GM20000 (cell line): Measurements from ENCODE around the gene CD22.

Experiments
- DNase-seq: peaks from one replicate; pipeline ENCODE4 v3.0.0; 2012; ENCODE audit warnings: low spot score
- TF ChIP-seq, protein P1 (sequence below): IDR thresholded peaks from 2 replicates; pipeline ENCODE4 v1.5.1; 2012; ENCODE audit warnings: mild to moderate bottlenecking, control low read depth; ENCODE audit errors: extremely low read depth, missing control alignments

The CD22 gene

DNA sequence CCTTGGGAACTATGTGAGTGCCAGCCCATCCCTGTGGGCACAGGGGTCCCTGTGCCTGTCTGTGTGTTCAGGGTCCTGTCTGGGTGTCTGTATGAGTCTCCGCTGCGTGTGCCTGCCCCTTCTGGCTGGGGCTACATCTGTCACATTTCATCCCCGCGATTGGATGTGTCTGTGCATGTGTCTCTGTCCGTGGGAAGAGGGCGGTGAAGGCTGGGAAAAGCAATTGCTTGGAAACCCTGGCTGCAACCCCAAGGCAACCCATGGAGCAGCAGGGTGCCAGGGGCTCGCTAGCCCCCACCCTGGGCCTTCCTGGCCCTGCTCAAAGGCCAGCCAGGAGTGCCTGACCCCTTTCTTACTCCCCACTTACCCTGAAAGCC lies 35.6 kb upstream of the CD22 start:
- DNase-seq = no peak
- TF ChIP-seq, protein P1, sequence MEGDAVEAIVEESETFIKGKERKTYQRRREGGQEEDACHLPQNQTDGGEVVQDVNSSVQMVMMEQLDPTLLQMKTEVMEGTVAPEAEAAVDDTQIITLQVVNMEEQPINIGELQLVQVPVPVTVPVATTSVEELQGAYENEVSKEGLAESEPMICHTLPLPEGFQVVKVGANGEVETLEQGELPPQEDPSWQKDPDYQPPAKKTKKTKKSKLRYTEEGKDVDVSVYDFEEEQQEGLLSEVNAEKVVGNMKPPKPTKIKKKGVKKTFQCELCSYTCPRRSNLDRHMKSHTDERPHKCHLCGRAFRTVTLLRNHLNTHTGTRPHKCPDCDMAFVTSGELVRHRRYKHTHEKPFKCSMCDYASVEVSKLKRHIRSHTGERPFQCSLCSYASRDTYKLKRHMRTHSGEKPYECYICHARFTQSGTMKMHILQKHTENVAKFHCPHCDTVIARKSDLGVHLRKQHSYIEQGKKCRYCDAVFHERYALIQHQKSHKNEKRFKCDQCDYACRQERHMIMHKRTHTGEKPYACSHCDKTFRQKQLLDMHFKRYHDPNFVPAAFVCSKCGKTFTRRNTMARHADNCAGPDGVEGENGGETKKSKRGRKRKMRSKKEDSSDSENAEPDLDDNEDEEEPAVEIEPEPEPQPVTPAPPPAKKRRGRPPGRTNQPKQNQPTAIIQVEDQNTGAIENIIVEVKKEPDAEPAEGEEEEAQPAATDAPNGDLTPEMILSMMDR = no peak

DNA sequence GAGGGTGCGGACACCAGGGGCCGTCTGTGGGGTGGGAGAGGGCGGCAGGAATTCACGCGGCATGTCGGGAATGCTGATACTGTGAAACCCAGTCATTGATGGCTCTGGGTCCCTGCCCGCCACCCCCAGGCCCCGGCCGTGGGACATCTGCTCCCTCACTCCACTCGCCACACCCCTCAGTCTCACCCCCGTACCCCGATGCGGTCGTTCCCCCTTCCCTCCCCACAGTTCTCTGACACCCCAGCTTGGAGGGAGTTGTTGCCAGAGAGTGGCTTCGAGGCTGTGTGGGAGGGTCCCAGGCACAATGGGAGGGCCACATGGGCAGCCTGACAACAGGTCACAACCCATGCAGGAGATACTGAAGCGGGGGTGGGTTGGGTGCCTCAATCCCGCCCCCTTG lies 35.2 kb upstream of the CD22 start:
- TF ChIP-seq, protein P1 = no peak
- DNase-seq = no peak

DNA sequence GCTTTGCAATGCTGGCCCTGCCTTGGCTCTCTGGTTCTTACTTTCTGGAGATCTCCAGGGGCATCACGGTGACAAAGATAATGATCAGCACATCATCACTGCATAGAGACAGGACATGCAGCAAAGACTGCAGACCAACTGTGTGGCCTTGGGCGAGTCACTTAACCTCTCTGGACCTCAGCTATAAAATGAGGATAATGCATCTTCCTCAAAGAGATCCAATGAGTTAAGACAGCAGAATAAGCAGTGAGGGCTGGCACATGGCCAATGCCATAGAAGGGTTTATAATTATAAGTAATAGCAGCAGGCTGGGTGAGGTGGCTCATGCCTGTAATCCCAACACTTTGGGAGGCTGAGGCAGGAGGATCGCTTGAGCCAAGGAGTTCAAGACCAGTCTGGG lies 34.7 kb upstream of the CD22 start:
- no peak for DNase-seq
- TF ChIP-seq, protein P1 = no peak

DNA sequence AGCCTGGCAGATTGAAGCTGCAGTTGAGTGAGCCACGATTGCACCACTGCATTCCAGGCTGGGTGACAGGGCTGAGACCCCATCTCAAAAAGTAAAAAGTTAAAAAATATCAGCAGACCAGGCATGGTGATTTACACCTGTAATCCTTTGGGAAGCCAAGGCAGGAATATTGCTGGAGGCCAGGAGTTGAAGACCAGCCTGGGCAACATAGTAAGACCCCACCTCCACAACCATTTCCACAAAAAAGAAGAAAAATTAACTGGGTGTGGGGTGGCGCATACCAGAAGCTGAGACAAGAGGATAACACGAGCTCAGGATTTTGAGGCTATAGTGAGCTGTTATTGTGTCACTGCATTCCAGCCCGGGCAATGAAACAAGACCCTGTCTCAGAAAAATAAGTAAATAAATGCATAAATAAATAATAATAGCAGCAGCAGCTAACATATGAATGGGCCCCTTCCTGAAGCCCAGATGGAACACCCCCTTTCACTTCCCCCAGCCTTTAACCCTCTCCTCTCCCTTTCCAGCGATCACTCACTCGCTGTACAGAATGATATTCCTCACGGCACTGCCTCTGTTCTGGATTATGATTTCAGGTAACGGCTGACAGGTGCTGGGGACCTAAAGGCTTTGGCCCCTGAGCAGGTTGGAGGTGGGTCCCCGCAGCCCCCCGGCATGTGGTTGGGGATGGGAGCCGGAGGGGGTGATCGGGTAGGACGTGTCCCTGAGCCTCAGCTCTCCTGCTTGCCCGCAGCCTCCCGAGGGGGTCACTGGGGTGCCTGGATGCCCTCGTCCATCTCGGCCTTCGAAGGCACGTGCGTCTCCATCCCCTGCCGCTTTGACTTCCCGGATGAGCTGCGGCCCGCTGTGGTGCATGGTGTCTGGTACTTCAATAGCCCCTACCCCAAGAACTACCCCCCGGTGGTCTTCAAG lies 33.9 kb upstream of the CD22 start:
- TF ChIP-seq, protein P1 = no peak

DNA sequence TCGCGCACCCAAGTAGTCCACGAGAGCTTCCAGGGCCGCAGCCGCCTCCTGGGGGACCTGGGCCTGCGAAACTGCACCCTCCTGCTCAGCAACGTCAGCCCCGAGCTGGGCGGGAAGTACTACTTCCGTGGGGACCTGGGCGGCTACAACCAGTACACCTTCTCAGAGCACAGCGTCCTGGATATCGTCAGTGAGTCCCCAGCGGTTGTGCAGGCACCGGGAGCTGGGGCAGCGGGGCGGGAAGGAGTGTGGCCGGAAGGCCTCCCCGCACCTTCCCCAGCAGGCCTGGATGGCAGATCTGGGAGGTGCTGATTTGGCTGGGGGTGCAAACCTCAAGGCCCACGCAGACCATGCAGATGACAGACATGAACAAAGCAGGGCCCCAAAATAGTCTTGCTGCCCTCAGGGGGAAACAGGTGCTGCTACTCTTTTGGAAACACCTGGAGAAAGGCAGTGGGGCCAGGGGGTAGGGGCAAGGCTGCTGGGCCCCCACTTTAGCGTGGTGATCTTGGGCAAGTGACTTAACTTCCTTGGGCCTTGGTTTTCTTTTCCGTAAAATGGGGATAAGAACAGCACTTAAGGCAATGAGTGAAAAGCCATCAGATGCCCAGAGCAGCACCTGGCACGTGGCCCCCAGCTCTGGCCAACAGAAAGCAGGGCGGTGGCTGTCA lies 33.1 kb upstream of the CD22 start:
- DNase-seq = peak; percentile 78
- TF ChIP-seq, protein P1 = no peak

More for the DNA sequence above, 33.9 kb upstream of the CD22 start:
- DNase-seq = no peak

DNA sequence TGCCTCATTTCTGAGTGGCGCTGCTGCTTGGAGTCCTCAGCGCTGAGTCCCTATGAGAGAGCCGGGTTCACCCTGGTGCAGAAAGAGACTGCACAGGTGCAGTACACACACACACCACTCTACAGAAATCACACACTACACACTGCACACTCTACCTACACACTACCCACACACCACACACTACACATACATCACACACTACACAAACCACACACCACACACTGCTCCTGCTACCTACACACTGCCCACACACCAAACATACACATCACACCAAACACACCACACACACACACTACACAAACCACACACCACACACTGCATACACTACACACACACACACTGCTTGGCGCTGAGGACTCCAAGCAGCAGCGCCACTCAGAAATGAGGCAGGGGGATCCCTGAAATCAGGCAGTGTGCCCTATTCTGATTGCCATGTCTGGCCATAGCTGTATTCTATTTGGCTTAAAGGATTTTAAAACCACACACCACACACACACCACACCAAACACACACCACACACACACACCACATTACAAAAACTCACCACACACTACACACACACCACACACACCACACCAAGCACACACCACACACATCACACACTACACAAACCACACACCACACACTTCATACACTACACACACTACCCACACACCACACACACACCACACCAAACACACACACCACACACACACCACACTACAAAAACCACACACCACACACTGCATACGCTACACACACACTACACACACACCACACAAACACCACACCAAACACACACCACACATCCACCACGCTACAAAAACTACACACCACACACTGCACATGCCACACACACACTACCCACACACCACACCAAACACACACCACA lies 32.1 kb upstream of the CD22 start:
- TF ChIP-seq, protein P1 = no peak
- no peak for DNase-seq

DNA sequence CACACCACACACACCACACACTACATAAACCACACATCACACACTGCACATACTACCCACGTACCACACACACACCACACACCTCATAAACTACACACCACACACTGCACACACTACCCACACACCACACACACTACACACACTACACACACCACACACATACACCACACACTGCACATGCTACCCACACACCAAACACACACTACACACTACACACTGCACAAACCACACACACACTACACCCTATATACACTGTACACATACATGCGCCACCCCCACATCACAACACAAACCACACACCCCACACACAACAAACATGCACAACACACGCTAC lies 31.5 kb upstream of the CD22 start:
- DNase-seq = no peak
- TF ChIP-seq, protein P1 = no peak
